Gastroesophageal sphincter (tissue), 3 donors: ENCODE measurements around the gene FRMD3.

Experiments used
- CTCF ChIP-seq, 4 experiments: fragments of 200-600 bp in 2 of 4; fragments of 450-650 bp in 2 of 4; sonication (generic) in 1 of 4; IDR thresholded peaks; one replicate each; pipeline ENCODE4 v1.5.1; 2017 to 2019; ENCODE audit warnings: antibody characterized with exemption in 4 of 4, mild to moderate bottlenecking in 2 of 4, moderate library complexity in 2 of 4
- POLR2A ChIP-seq, 2 donors: fragments of 450-650 bp; IDR thresholded peaks; one replicate each; pipeline ENCODE4 v1.6.1; 2017; ENCODE audit warnings: antibody characterized with exemption in 2 of 2, mild to moderate bottlenecking in 2 of 2, moderate library complexity in 1 of 2
- POLR2AphosphoS5 ChIP-seq: sonication (generic); formaldehyde crosslinking; IDR thresholded peaks from one replicate; pipeline ENCODE4 v1.6.1; 2017; ENCODE audit warnings: antibody characterized with exemption

- TF ChIP-seq CTCF (IDR thresholded peaks at IDR 0.05) (no peak), POLR2AphosphoS5 (no peak), POLR2A (IDR thresholded peaks at IDR 0.05) (no peak)
Measured at GRCh38 chr9:83505282-83505681, 32.9 kb downstream of the FRMD3 start.
